ENCODE results near the gene DDX60. TPM values are rescaled to one million over a fixed set of nuclear protein-coding genes. Genes with fewer than 3 reads are reported as not detected.

DDX60 gene
- total and polyA plus RNA-seq, 8 donors: 1.2 to 10.2 (median 3.7) TPM

DNA sequence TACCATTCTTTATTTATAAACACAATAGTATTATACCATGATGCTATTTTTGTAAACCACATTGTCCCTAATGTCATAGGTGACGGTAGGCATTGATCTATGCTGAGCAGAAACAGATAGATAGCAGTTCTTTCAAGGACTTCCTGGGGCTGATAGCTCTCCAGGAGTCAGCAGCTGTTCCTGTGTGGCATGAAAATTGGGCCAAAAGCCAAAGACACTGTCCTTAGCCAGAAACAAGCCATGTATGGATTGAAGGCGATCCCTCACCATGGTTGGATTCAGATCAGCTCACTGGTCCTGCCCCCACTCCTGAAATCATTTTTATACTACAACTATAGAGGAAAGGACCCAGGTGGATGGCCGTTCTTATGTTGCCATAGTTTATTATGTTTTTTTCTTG is 53.6 kb downstream of the DDX60 start:
- Histone ChIP-seq H3K27me3 (no peaks in the 10 kb centered on the region), H3K9me3 (no peaks in the 10 kb centered on the region), H3K27ac (no peak overlapping the region), H3K4me1 (peaks cover 0 to 10% (median 4%) of the 10 kb centered on the region in 3 donors), H3K36me3 (peaks cover 0 to 13% (median 0%) of the 10 kb centered on the region in 3 donors), H3K4me3 (no peak overlapping the region)
- WGBS, 2 donors: 52 to 60% methylated on average over 3 of the region's 3 CpGs
- FAIRE-seq (no peak), DNase-seq (no peak), ATAC-seq (peak in 3 of 4 donors; percentile 25 to 58 (median 27))
- intact Hi-C loops (cut with DNase I): no loop called here
- TF ChIP-seq CTCF (IDR thresholded peaks at IDR 0.05): no peak

GRCh38 chr4:168263039-168263438 is 55.5 kb downstream of the DDX60 start:
- intact Hi-C loops (cut with DNase I): no loop called here

GRCh38 chr4:168259096-168259495 is 59.5 kb downstream of the DDX60 start:
- intact Hi-C loops (cut with DNase I): no loop called here

More at GRCh38 chr4:168263039-168263438, 55.5 kb downstream of the DDX60 start:
- DNase-seq: no peak
- H3K36me3 ChIP-seq: peaks cover 0 to 13% (median 0%) of the 10 kb centered on the region in 3 donors
- H3K4me3 ChIP-seq: no peak overlapping the region
- no peaks in the 10 kb centered on the region for H3K27me3 ChIP-seq
- 42 to 48% methylated on average over 1 of the region's 1 CpG for WGBS, 2 donors
- peak in 1 of 4 donors; percentile 46 for ATAC-seq
- no peaks in the 10 kb centered on the region for H3K9me3 ChIP-seq
- H3K4me1 ChIP-seq: peaks cover 0 to 10% (median 4%) of the 10 kb centered on the region in 3 donors
- FAIRE-seq: no peak
- no peak for TF ChIP-seq CTCF (IDR thresholded peaks at IDR 0.05)
- no peak overlapping the region for H3K27ac ChIP-seq

GRCh38 chr4:168257768-168258167 is 60.8 kb downstream of the DDX60 start:
- intact Hi-C loops (cut with DNase I): no loop called here
- FAIRE-seq: no peak
- H3K27ac ChIP-seq: no peak overlapping the region
- H3K4me3 ChIP-seq: no peak overlapping the region
- DNase-seq: no peak
- H3K27me3 ChIP-seq: no peaks in the 10 kb centered on the region
- peak in 1 of 4 donors; percentile 54 for ATAC-seq
- peaks cover 0 to 13% (median 0%) of the 10 kb centered on the region in 3 donors for H3K36me3 ChIP-seq
- H3K4me1 ChIP-seq: peaks cover 0 to 8% (median 0%) of the 10 kb centered on the region in 3 donors
- 38 to 42% methylated on average over 4 of the region's 4 CpGs for WGBS, 2 donors
- TF ChIP-seq CTCF (IDR thresholded peaks at IDR 0.05): no peak
- no peaks in the 10 kb centered on the region for H3K9me3 ChIP-seq

More at GRCh38 chr4:168259096-168259495, 59.5 kb downstream of the DDX60 start:
- no peak for DNase-seq
- Histone ChIP-seq H3K4me1 (peaks cover 0 to 10% (median 0%) of the 10 kb centered on the region in 3 donors), H3K9me3 (no peaks in the 10 kb centered on the region), H3K4me3 (no peak overlapping the region), H3K27ac (no peak overlapping the region), H3K27me3 (no peaks in the 10 kb centered on the region), H3K36me3 (peaks cover 0 to 13% (median 0%) of the 10 kb centered on the region in 3 donors)
- ATAC-seq: no peak
- WGBS, 2 donors: 89% methylated on average over 1 of the region's 1 CpG
- TF ChIP-seq CTCF (IDR thresholded peaks at IDR 0.05): no peak
- no peak for FAIRE-seq

GRCh38 chr4:168248176-168248710 is 70.3 kb downstream of the DDX60 start:
- Histone ChIP-seq H3K27ac (no peak overlapping the region), H3K9me3 (no peaks in the 10 kb centered on the region), H3K27me3 (no peaks in the 10 kb centered on the region), H3K4me3 (no peak overlapping the region), H3K4me1 (no peaks in the 10 kb centered on the region), H3K36me3 (no peaks in the 10 kb centered on the region)
- ATAC-seq (no peak), DNase-seq (no peak), FAIRE-seq (no peak)
- no peak for TF ChIP-seq CTCF (IDR thresholded peaks at IDR 0.05)
- intact Hi-C loops (cut with DNase I): no loop called here
- WGBS, 2 donors: 74 to 79% methylated on average over 3 of the region's 3 CpGs

Data from pancreas (tissue), 10 donors.